ENCODE data around the gene CLSTN1.
A peak's percentile ranks its signal among the peaks of the same experiment; 100 is the strongest.
"Not testable (repeated sequence)": the region's sequence is repeated elsewhere in the genome, so short reads cannot be mapped to it uniquely, and the experiment has no call there.

Gene CLSTN1

GRCh38 chr1:9714257-9714718, 109.5 kb downstream of the CLSTN1 start:
- peak; percentile 29 for DNase-seq (ENCODE audit: low spot score)

- not testable (repeated sequence) for DNase-seq (ENCODE audit: low spot score)
Measured at GRCh38 chr1:9712767-9713166, 111.0 kb downstream of the CLSTN1 start.

- no peak for DNase-seq (ENCODE audit: low spot score)
Measured at GRCh38 chr1:9711466-9712020, 112.2 kb downstream of the CLSTN1 start.

- DNase-seq (ENCODE audit: low spot score), result no peak
Measured at GRCh38 chr1:9710037-9710436, 113.7 kb downstream of the CLSTN1 start.

- DNase-seq (ENCODE audit: low spot score), result no peak
Measured at GRCh38 chr1:9706178-9706577, 117.6 kb downstream of the CLSTN1 start.

GRCh38 chr1:9705337-9706093, 118.2 kb downstream of the CLSTN1 start:
- DNase-seq (ENCODE audit: low spot score), result no peak

GRCh38 chr1:9703681-9704080, 120.1 kb downstream of the CLSTN1 start:
- no peak for DNase-seq (ENCODE audit: low spot score)

GRCh38 chr1:9703165-9703509, 120.6 kb downstream of the CLSTN1 start:
- DNase-seq (ENCODE audit: low spot score), result no peak

GRCh38 chr1:9701665-9702064, 122.1 kb downstream of the CLSTN1 start:
- DNase-seq (ENCODE audit: low spot score), result no peak

GRCh38 chr1:9700340-9700739, 123.4 kb downstream of the CLSTN1 start:
- peak; percentile 46 for DNase-seq (ENCODE audit: low spot score)

- DNase-seq (ENCODE audit: low spot score), result no peak
Measured at GRCh38 chr1:9699361-9699760, 124.4 kb downstream of the CLSTN1 start.

GRCh38 chr1:9696793-9697192, 127.0 kb downstream of the CLSTN1 start:
- no peak for DNase-seq (ENCODE audit: low spot score)

GRCh38 chr1:9691691-9692090, 132.1 kb downstream of the CLSTN1 start:
- DNase-seq (ENCODE audit: low spot score), result no peak

- DNase-seq (ENCODE audit: low spot score), result no peak
Measured at GRCh38 chr1:9691108-9691445, 132.7 kb downstream of the CLSTN1 start.

- DNase-seq (ENCODE audit: low spot score), result no peak
Measured at GRCh38 chr1:9690440-9691107, 133.2 kb downstream of the CLSTN1 start.

GRCh38 chr1:9689971-9690381, 133.8 kb downstream of the CLSTN1 start:
- DNase-seq (ENCODE audit: low spot score), result no peak

- peak; percentile 85 for DNase-seq (ENCODE audit: low spot score)
Measured at GRCh38 chr1:9689011-9689706, 134.6 kb downstream of the CLSTN1 start.

GRCh38 chr1:9688599-9688998, 135.2 kb downstream of the CLSTN1 start:
- no peak for DNase-seq (ENCODE audit: low spot score)

GRCh38 chr1:9687874-9688582, 135.7 kb downstream of the CLSTN1 start:
- no peak for DNase-seq (ENCODE audit: low spot score)

GRCh38 chr1:9687120-9687873, 136.5 kb downstream of the CLSTN1 start:
- peak; percentile 62 for DNase-seq (ENCODE audit: low spot score)

GRCh38 chr1:9684801-9685200, 139.0 kb downstream of the CLSTN1 start:
- no peak for DNase-seq (ENCODE audit: low spot score)

Data from SW480 (cell line).